Immature natural killer cell (primary cell): ENCODE data around the gene AGER. TPM values are rescaled to one million over a fixed set of nuclear protein-coding genes. Genes with fewer than 3 reads are reported as not detected.
A peak's percentile ranks its signal among the peaks of the same experiment; 100 is the strongest.
"Not testable (repeated sequence)": the region's sequence is repeated elsewhere in the genome, so short reads cannot be mapped to it uniquely, and the experiment has no call there.

ENCODE experiments used
- DNase-seq, 3 donors: peaks; one replicate each; pipeline ENCODE4 v3.0.0; 2022; ENCODE audit warnings: mixed read lengths in 1 of 3
- H3K27ac Mint-ChIP-seq, 6 donors: one replicate each; pipeline ENCODE4 v1.8.0; 2020; ENCODE audit warnings: mixed read lengths in 6 of 6, mild to moderate bottlenecking in 5 of 6, inconsistent platforms in 4 of 6, moderate library complexity in 3 of 6
- H3K27me3 Mint-ChIP-seq, 3 donors: one replicate each; pipeline ENCODE4 v1.8.0; 2020 to 2021; ENCODE audit warnings: low read depth in 3 of 3, mild to moderate bottlenecking in 3 of 3, mixed read lengths in 3 of 3, moderate library complexity in 3 of 3, inconsistent platforms in 1 of 3
- H3K36me3 Mint-ChIP-seq, 3 donors: one replicate each; pipeline ENCODE4 v1.8.0; 2020; ENCODE audit warnings: mixed read lengths in 3 of 3, inconsistent platforms in 2 of 3, mild to moderate bottlenecking in 2 of 3
- H3K4me1 Mint-ChIP-seq, 2 donors: one replicate each; pipeline ENCODE4 v1.8.0; 2020; ENCODE audit warnings: inconsistent platforms in 2 of 2, mild to moderate bottlenecking in 2 of 2, mixed read lengths in 2 of 2, moderate library complexity in 1 of 2
- H3K4me3 Mint-ChIP-seq, 5 donors: one replicate each; pipeline ENCODE4 v1.8.0; 2020; ENCODE audit warnings: mild to moderate bottlenecking in 5 of 5, mixed read lengths in 5 of 5, inconsistent platforms in 3 of 5, moderate library complexity in 3 of 5
- H3K9me3 Mint-ChIP-seq, 6 donors: one replicate each; pipeline ENCODE4 v1.8.0; 2020; ENCODE audit warnings: mild to moderate bottlenecking in 6 of 6, mixed read lengths in 6 of 6, inconsistent platforms in 4 of 6, moderate library complexity in 3 of 6
- polyA plus RNA-seq, 3 donors: library from polyadenylated mRNA; unstranded; fragments of 300-500 nt; fragmentation: Illumina TruSeq; gene quantifications; one replicate each; pipeline ENCODE4 v1.2.3, GENCODE V29; 2021

AGER gene
- polyA plus RNA-seq, 3 donors from 2014 or later = 0.25 to 0.57 TPM; not detected in 1

- H3K4me1 Mint-ChIP-seq = peaks cover 48 to 52% of the 10 kb centered on the region in 2 donors
- peak overlapping the region; percentile 64 to 85 (median 80) for H3K27ac Mint-ChIP-seq
- H3K9me3 Mint-ChIP-seq = no peaks in the 10 kb centered on the region
- peaks cover 6 to 17% (median 16%) of the 10 kb centered on the region in 3 donors for H3K27me3 Mint-ChIP-seq
- no peak for DNase-seq
- peak overlapping the region; percentile 38 to 58 (median 49) for H3K4me3 Mint-ChIP-seq
- H3K36me3 Mint-ChIP-seq = peaks cover 5 to 24% (median 11%) of the 10 kb centered on the region in 3 donors
Observed at GRCh38 chr6:32187009-32187709, 3.1 kb upstream of the AGER start.

- peak overlapping the region in 4 of 5 donors; percentile 19 to 55 (median 38) for H3K4me3 Mint-ChIP-seq
- peaks cover 43 to 45% of the 10 kb centered on the region in 2 donors for H3K4me1 Mint-ChIP-seq
- peak overlapping the region; percentile 64 to 85 (median 82) for H3K27ac Mint-ChIP-seq
- H3K9me3 Mint-ChIP-seq, DNase-seq: not testable (repeated sequence)
- H3K27me3 Mint-ChIP-seq = peaks cover 6 to 14% (median 12%) of the 10 kb centered on the region in 3 donors
- peaks cover 5 to 24% (median 11%) of the 10 kb centered on the region in 3 donors for H3K36me3 Mint-ChIP-seq
Observed at GRCh38 chr6:32186151-32186840, 2.2 kb upstream of the AGER start.

GRCh38 chr6:32185681-32186131, 1.7 kb upstream of the AGER start:
- peak in 1 of 3 donors; percentile 14 for DNase-seq
- H3K36me3 Mint-ChIP-seq = peaks cover 7 to 27% (median 11%) of the 10 kb centered on the region in 3 donors
- peaks cover 39 to 42% of the 10 kb centered on the region in 2 donors for H3K4me1 Mint-ChIP-seq
- H3K27ac Mint-ChIP-seq = peak overlapping the region in 4 of 6 donors; percentile 79 to 85 (median 85)
- H3K9me3 Mint-ChIP-seq, H3K4me3 Mint-ChIP-seq: not testable (repeated sequence)
- H3K27me3 Mint-ChIP-seq = peaks cover 4 to 12% (median 11%) of the 10 kb centered on the region in 3 donors

GRCh38 chr6:32183483-32184083, 470 bp downstream of the AGER start:
- no peak for DNase-seq
- Mint-ChIP-seq H3K4me1 (peaks cover 45% of the 10 kb centered on the region in 2 donors), H3K9me3 (no peaks in the 10 kb centered on the region), H3K27ac (peak overlapping the region in 1 of 6 donors; percentile 35), H3K36me3 (peaks cover 9 to 30% (median 17%) of the 10 kb centered on the region in 3 donors), H3K27me3 (peaks cover 0 to 5% (median 0%) of the 10 kb centered on the region in 3 donors), H3K4me3 (no peak overlapping the region)

- peaks cover 9 to 30% (median 17%) of the 10 kb centered on the region in 3 donors for H3K36me3 Mint-ChIP-seq
- no peak overlapping the region for H3K4me3 Mint-ChIP-seq
- no peaks in the 10 kb centered on the region for H3K9me3 Mint-ChIP-seq
- peak overlapping the region in 2 of 6 donors; percentile 24 to 35 for H3K27ac Mint-ChIP-seq
- no peak for DNase-seq
- peaks cover 2 to 8% (median 3%) of the 10 kb centered on the region in 3 donors for H3K27me3 Mint-ChIP-seq
- H3K4me1 Mint-ChIP-seq = peaks cover 44 to 45% of the 10 kb centered on the region in 2 donors
Observed at GRCh38 chr6:32183030-32183429, 1.0 kb downstream of the AGER start.

- Mint-ChIP-seq H3K4me1 (peaks cover 44 to 48% of the 10 kb centered on the region in 2 donors), H3K4me3 (no peak overlapping the region), H3K9me3 (no peaks in the 10 kb centered on the region), H3K27ac (peak overlapping the region in 1 of 6 donors; percentile 24), H3K36me3 (peaks cover 9 to 28% (median 17%) of the 10 kb centered on the region in 3 donors), H3K27me3 (peaks cover 5 to 13% (median 8%) of the 10 kb centered on the region in 3 donors)
- DNase-seq = no peak
Observed at GRCh38 chr6:32182555-32182981, 1.5 kb downstream of the AGER start.

GRCh38 chr6:32181915-32182529, 2.0 kb downstream of the AGER start:
- H3K4me1 Mint-ChIP-seq = peaks cover 44 to 48% of the 10 kb centered on the region in 2 donors
- peaks cover 9 to 22% (median 17%) of the 10 kb centered on the region in 3 donors for H3K36me3 Mint-ChIP-seq
- H3K4me3 Mint-ChIP-seq = no peak overlapping the region
- no peak for DNase-seq
- H3K27me3 Mint-ChIP-seq = peaks cover 7 to 15% (median 8%) of the 10 kb centered on the region in 3 donors
- no peaks in the 10 kb centered on the region for H3K9me3 Mint-ChIP-seq
- H3K27ac Mint-ChIP-seq = peak overlapping the region in 1 of 6 donors; percentile 75

- Mint-ChIP-seq H3K27ac (peak overlapping the region in 5 of 6 donors; percentile 28 to 100 (median 51)), H3K4me3 (no peak overlapping the region), H3K27me3 (peaks cover 8 to 11% (median 9%) of the 10 kb centered on the region in 3 donors), H3K9me3 (no peaks in the 10 kb centered on the region), H3K4me1 (peaks cover 45 to 48% of the 10 kb centered on the region in 2 donors), H3K36me3 (peaks cover 4 to 14% (median 11%) of the 10 kb centered on the region in 3 donors)
- no peak for DNase-seq
Observed at GRCh38 chr6:32181148-32181702, 2.8 kb downstream of the AGER start.

GRCh38 chr6:32179766-32180405, 4.2 kb downstream of the AGER start:
- H3K9me3 Mint-ChIP-seq = no peaks in the 10 kb centered on the region
- peak overlapping the region in 4 of 5 donors; percentile 44 to 91 (median 65) for H3K4me3 Mint-ChIP-seq
- H3K27me3 Mint-ChIP-seq = peaks cover 8 to 11% (median 9%) of the 10 kb centered on the region in 3 donors
- H3K27ac Mint-ChIP-seq = peak overlapping the region in 5 of 6 donors; percentile 69 to 100 (median 99)
- H3K36me3 Mint-ChIP-seq = peaks cover 4 to 10% (median 6%) of the 10 kb centered on the region in 3 donors
- no peak for DNase-seq
- peaks cover 52 to 55% of the 10 kb centered on the region in 2 donors for H3K4me1 Mint-ChIP-seq

GRCh38 chr6:32178547-32179440, 5.3 kb downstream of the AGER start:
- Mint-ChIP-seq H3K27ac (peak overlapping the region; percentile 94 to 100 (median 98)), H3K4me3 (peak overlapping the region; percentile 85 to 99 (median 91)), H3K27me3 (peaks cover 8 to 11% (median 9%) of the 10 kb centered on the region in 3 donors), H3K4me1 (peaks cover 63 to 65% of the 10 kb centered on the region in 2 donors), H3K36me3 (peaks cover 4 to 10% (median 6%) of the 10 kb centered on the region in 3 donors), H3K9me3 (no peaks in the 10 kb centered on the region)
- no peak for DNase-seq

GRCh38 chr6:32177788-32178546, 6.1 kb downstream of the AGER start, which contains the start of gene RNF5:
RNF5 (plus strand) TSS chr6:32178405; CDS start chr6:32178512, 107 bp downstream.
- Mint-ChIP-seq H3K9me3 (no peaks in the 10 kb centered on the region), H3K4me3 (peak within 1 kb of the TSS; percentile 85 to 99 (median 91)), H3K4me1 (peaks cover 66 to 67% of the 10 kb centered on the region in 2 donors), H3K27me3 (peaks cover 8 to 11% (median 9%) of the 10 kb centered on the region in 3 donors), H3K27ac (peak within 1 kb of the TSS; percentile 94 to 100 (median 98)), H3K36me3 (peaks cover 4 to 10% (median 6%) of the 10 kb centered on the region in 3 donors)
- peak; percentile 97 to 98 (median 98) for DNase-seq
